GM12878 (cell line): ENCODE data around the gene ANGEL1.

Experiments
- CEBPB ChIP-seq, 2 experiments: fragments of 150-350 bp in 1 of 2; IDR thresholded peaks; 2 replicates each; pipeline ENCODE4 v1.6.1; 2012 to 2014; ENCODE audit warnings: low read depth in 2 of 2, low read length in 2 of 2, borderline replicate concordance in 1 of 2, inconsistent platforms in 1 of 2
- ELK1 ChIP-seq: IDR thresholded peaks from 2 replicates; pipeline ENCODE4 v1.6.1; 2012; ENCODE audit warnings: low read depth, low read length, improper control_type of control experiment
- IRF3 ChIP-seq: fragments of 450-650 bp; IDR thresholded peaks from 2 replicates; pipeline ENCODE4 v1.6.1; 2014; ENCODE audit warnings: mild to moderate bottlenecking
- NFIC ChIP-seq: IDR thresholded peaks from 2 replicates; pipeline ENCODE4 v1.6.1; 2012; ENCODE audit warnings: low read depth, mild to moderate bottlenecking, inconsistent platforms, low read length, moderate library complexity
- SMAD1 ChIP-seq: fragments of 450-650 bp; IDR thresholded peaks from 2 replicates; pipeline ENCODE4 v1.6.1; 2018; ENCODE audit warnings: mild to moderate bottlenecking, low read depth; ENCODE audit not compliant: partially characterized antibody
- SREBF2 ChIP-seq: IDR thresholded peaks from 2 replicates; pipeline ENCODE4 v1.6.1; 2012; ENCODE audit warnings: mild to moderate bottlenecking, low read length
- ZSCAN29 ChIP-seq: fragments of 450-650 bp; IDR thresholded peaks from 2 replicates; pipeline ENCODE4 v1.6.1; 2017; ENCODE audit warnings: mild to moderate bottlenecking, moderate library complexity
- TF ChIP-seq, protein P1 (sequence below): fragments of 450-650 bp; conservative IDR thresholded peaks from 2 replicates; pipeline ENCODE4 v1.6.1; 2017; ENCODE audit warnings: mild to moderate bottlenecking, moderate library complexity

GRCh38 chr14:76793956-76794355 is 18.7 kb downstream of the ANGEL1 start:
- TF ChIP-seq NFIC (no peak), SMAD1 (no peak), ZSCAN29 (no peak), SREBF2 (no peak), IRF3 (no peak), CEBPB (IDR thresholded peaks at IDR 0.05; ENCODE audit: borderline replicate concordance in 1 of 2, low read depth in 2 of 2, low read length in 2 of 2) (no peak), ELK1 (no peak)
- TF ChIP-seq, protein P1, sequence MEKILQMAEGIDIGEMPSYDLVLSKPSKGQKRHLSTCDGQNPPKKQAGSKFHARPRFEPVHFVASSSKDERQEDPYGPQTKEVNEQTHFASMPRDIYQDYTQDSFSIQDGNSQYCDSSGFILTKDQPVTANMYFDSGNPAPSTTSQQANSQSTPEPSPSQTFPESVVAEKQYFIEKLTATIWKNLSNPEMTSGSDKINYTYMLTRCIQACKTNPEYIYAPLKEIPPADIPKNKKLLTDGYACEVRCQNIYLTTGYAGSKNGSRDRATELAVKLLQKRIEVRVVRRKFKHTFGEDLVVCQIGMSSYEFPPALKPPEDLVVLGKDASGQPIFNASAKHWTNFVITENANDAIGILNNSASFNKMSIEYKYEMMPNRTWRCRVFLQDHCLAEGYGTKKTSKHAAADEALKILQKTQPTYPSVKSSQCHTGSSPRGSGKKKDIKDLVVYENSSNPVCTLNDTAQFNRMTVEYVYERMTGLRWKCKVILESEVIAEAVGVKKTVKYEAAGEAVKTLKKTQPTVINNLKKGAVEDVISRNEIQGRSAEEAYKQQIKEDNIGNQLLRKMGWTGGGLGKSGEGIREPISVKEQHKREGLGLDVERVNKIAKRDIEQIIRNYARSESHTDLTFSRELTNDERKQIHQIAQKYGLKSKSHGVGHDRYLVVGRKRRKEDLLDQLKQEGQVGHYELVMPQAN, result no peak
